ENCODE data around the gene RAB9A.

DNA sequence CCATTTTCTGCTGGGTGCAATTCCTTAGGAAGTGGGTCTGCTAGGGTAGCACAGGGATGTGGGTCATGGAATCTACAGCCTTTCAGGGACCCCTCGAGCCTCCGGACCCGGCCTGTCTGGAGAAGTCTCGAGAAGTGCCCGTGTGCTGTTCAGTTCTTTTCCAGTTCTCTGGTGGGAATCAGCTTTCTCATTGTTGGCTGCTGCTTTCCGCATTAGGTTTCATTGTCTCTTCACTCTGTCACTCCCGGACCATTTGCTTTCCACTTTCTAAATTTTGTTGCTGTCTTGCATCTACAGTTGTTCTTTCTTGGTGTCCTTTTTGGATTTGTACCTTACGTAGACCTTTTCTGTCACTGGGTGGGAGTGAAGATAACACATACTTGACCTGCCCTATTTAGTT lies 6.1 kb downstream of the RAB9A start:
- no peak for TF ChIP-seq FOS (IDR thresholded peaks at IDR 0.05; ENCODE audit: borderline replicate concordance, insufficient read depth, low read length)
- no peak for TF ChIP-seq POLR2AphosphoS5 (IDR thresholded peaks at IDR 0.05; ENCODE audit: insufficient read depth, low read depth, low read length)
- TF ChIP-seq, protein P1, sequence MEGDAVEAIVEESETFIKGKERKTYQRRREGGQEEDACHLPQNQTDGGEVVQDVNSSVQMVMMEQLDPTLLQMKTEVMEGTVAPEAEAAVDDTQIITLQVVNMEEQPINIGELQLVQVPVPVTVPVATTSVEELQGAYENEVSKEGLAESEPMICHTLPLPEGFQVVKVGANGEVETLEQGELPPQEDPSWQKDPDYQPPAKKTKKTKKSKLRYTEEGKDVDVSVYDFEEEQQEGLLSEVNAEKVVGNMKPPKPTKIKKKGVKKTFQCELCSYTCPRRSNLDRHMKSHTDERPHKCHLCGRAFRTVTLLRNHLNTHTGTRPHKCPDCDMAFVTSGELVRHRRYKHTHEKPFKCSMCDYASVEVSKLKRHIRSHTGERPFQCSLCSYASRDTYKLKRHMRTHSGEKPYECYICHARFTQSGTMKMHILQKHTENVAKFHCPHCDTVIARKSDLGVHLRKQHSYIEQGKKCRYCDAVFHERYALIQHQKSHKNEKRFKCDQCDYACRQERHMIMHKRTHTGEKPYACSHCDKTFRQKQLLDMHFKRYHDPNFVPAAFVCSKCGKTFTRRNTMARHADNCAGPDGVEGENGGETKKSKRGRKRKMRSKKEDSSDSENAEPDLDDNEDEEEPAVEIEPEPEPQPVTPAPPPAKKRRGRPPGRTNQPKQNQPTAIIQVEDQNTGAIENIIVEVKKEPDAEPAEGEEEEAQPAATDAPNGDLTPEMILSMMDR (IDR thresholded peaks at IDR 0.05; ENCODE audit: extremely low read depth in 1 of 2, insufficient read depth in 1 of 2, low read depth in 1 of 2, low read length in 2 of 2), result no peak
- no peak for TF ChIP-seq POLR2A (IDR thresholded peaks at IDR 0.05; ENCODE audit: low read depth, low read length)
- no peak for TF ChIP-seq EZH2 (IDR thresholded peaks at IDR 0.05; ENCODE audit: borderline replicate concordance, low read depth, low read length, severe bottlenecking)
- TF ChIP-seq JUN (IDR thresholded peaks at IDR 0.05; ENCODE audit: borderline replicate concordance, insufficient read depth, insufficient read length, low read depth), result no peak
